ENCODE results near the gene ENPP3. TPM values are rescaled to one million over a fixed set of nuclear protein-coding genes. Genes with fewer than 3 reads are reported as not detected.

The ENPP3 gene
- total and polyA plus RNA-seq, 10 of the 15 experiments (the other 5 are each of a cell fraction or from before 2014, with no cell fraction given) = 0.01 TPM; not detected in 9

- Histone ChIP-seq H3K9me3 (replicated peaks; ENCODE audit: control insufficient read depth, insufficient read depth, low read length) (no peaks in the 10 kb centered on the region), H3K9ac (ENCODE audit: control insufficient read depth, insufficient read depth, low read length) (no peak overlapping the region), H3K27ac (ENCODE audit: control insufficient read depth, insufficient read depth) (no peak overlapping the region), H3K4me1 (ENCODE audit: control insufficient read depth, insufficient read depth, low read length) (0 out of 2 replicates have a peak, but pooled peaks cover 3% of the 10 kb centered on the region), H3K4me3 (no peak overlapping the region), H3K4me2 (ENCODE audit: control insufficient read depth, insufficient read depth) (no peak overlapping the region), H3K27me3 (replicated peaks in 1 of 2; ENCODE audit: control insufficient read depth in 2 of 2, insufficient read depth in 2 of 2, low read length in 1 of 2) (no peaks in the 10 kb centered on the region; a peak in 3 of 4 replicates), H2AFZ (ENCODE audit: control insufficient read depth, low read depth, low read length) (no peak overlapping the region), H4K20me1 (ENCODE audit: control insufficient read depth, insufficient read depth) (no peaks in the 10 kb centered on the region), H3K36me3 (ENCODE audit: control insufficient read depth in 2 of 2, insufficient read depth in 2 of 2, low read length in 1 of 2) (no peaks in the 10 kb centered on the region), H3K79me2 (ENCODE audit: control insufficient read depth, insufficient read depth, low read length) (no peaks in the 10 kb centered on the region)
- POLR2A ChIA-PET = no interaction called here
- in situ Hi-C loops (cut with MboI) = no loop called here
- RAD21 ChIA-PET (ENCODE audit: unreplicated experiment) = no interaction called here
- SMC1A ChIA-PET (ENCODE audit: uncharacterized antibody, unreplicated experiment) = no interaction called here
- no peak for FAIRE-seq
- intact Hi-C loops (cut with micrococcal nuclease; ENCODE audit: unreplicated experiment) = no loop called here
- no peak for ATAC-seq
- no peak for DNase-seq (ENCODE audit: low read depth, low spot score)
- CTCF ChIA-PET = no interaction called here
- 49% methylated on average over 5 of the region's 5 CpGs for WGBS (ENCODE audit: insufficient coverage, insufficient replicate concordance, low lambda C conversion rate, missing lambda C conversion rate)
- no TSS peak for BruUV-seq (replicated peaks)
- TF ChIP-seq KAT2A (conservative IDR thresholded peaks at IDR 0.05; ENCODE audit: control insufficient read depth, low read depth, low read length) (no peak), JUND (IDR thresholded peaks at IDR 0.05; ENCODE audit: low read depth, low read length) (no peak), NFIC (IDR thresholded peaks at IDR 0.05; ENCODE audit: low read depth, low read length) (no peak), NR2C2 (IDR thresholded peaks at IDR 0.05; ENCODE audit: borderline replicate concordance, control insufficient read depth, insufficient read length, low read depth) (no peak), CEBPB (IDR thresholded peaks at IDR 0.05; ENCODE audit: borderline replicate concordance in 1 of 2, low read depth in 2 of 2, low read length in 2 of 2) (no peak), SREBF1 (IDR thresholded peaks at IDR 0.05; ENCODE audit: low read length) (no peak), CHD2 (IDR thresholded peaks at IDR 0.05; ENCODE audit: borderline replicate concordance, low read depth, low read length) (no peak), RELA (IDR thresholded peaks at IDR 0.05; ENCODE audit: borderline replicate concordance, partially characterized antibody) (no peak), EP300 (IDR thresholded peaks at IDR 0.05; ENCODE audit: borderline replicate concordance in 1 of 2, control insufficient read depth in 1 of 2, low read depth in 2 of 2, low read length in 2 of 2) (no peak), BRCA1 (IDR thresholded peaks at IDR 0.05; ENCODE audit: low read depth, low read length) (no peak), SMAD1 (IDR thresholded peaks at IDR 0.05; ENCODE audit: low read depth, partially characterized antibody) (no peak), ETV6 (conservative IDR thresholded peaks at IDR 0.05 in 1 of 2, IDR thresholded peaks at IDR 0.05 in 1 of 2; ENCODE audit: borderline replicate concordance in 1 of 2, low read depth in 1 of 2) (no peak), NR2C1 (IDR thresholded peaks at IDR 0.05) (no peak)
- TF ChIP-seq, protein P1, sequence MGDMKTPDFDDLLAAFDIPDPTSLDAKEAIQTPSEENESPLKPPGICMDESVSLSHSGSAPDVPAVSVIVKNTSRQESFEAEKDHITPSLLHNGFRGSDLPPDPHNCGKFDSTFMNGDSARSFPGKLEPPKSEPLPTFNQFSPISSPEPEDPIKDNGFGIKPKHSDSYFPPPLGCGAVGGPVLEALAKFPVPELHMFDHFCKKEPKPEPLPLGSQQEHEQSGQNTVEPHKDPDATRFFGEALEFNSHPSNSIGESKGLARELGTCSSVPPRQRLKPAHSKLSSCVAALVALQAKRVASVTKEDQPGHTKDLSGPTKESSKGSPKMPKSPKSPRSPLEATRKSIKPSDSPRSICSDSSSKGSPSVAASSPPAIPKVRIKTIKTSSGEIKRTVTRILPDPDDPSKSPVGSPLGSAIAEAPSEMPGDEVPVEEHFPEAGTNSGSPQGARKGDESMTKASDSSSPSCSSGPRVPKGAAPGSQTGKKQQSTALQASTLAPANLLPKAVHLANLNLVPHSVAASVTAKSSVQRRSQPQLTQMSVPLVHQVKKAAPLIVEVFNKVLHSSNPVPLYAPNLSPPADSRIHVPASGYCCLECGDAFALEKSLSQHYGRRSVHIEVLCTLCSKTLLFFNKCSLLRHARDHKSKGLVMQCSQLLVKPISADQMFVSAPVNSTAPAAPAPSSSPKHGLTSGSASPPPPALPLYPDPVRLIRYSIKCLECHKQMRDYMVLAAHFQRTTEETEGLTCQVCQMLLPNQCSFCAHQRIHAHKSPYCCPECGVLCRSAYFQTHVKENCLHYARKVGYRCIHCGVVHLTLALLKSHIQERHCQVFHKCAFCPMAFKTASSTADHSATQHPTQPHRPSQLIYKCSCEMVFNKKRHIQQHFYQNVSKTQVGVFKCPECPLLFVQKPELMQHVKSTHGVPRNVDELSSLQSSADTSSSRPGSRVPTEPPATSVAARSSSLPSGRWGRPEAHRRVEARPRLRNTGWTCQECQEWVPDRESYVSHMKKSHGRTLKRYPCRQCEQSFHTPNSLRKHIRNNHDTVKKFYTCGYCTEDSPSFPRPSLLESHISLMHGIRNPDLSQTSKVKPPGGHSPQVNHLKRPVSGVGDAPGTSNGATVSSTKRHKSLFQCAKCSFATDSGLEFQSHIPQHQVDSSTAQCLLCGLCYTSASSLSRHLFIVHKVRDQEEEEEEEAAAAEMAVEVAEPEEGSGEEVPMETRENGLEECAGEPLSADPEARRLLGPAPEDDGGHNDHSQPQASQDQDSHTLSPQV (IDR thresholded peaks at IDR 0.05) = no peak
- TF ChIP-seq, protein P2, sequence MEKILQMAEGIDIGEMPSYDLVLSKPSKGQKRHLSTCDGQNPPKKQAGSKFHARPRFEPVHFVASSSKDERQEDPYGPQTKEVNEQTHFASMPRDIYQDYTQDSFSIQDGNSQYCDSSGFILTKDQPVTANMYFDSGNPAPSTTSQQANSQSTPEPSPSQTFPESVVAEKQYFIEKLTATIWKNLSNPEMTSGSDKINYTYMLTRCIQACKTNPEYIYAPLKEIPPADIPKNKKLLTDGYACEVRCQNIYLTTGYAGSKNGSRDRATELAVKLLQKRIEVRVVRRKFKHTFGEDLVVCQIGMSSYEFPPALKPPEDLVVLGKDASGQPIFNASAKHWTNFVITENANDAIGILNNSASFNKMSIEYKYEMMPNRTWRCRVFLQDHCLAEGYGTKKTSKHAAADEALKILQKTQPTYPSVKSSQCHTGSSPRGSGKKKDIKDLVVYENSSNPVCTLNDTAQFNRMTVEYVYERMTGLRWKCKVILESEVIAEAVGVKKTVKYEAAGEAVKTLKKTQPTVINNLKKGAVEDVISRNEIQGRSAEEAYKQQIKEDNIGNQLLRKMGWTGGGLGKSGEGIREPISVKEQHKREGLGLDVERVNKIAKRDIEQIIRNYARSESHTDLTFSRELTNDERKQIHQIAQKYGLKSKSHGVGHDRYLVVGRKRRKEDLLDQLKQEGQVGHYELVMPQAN (conservative IDR thresholded peaks at IDR 0.05) = no peak
These were observed 41.3 kb downstream of the ENPP3 start for GRCh38 chr6:131678442-131678841.

All from GM12878 (cell line).